Measurements from ENCODE around the gene ARHGEF37. TPM values are rescaled to one million over a fixed set of nuclear protein-coding genes. Genes with fewer than 3 reads are reported as not detected.

The ARHGEF37 gene
- total RNA-seq, 4 donors from 2014 or later = 10.2 to 21.4 (median 15.3) TPM

- Histone ChIP-seq H3K27me3 (no peaks in the 10 kb centered on the region), H3K9me3 (no peaks in the 10 kb centered on the region), H3K27ac (no peak overlapping the region), H3K36me3 (no peaks in the 10 kb centered on the region), H3K4me1 (peaks cover 0 to 26% (median 3%) of the 10 kb centered on the region in 4 donors), H3K4me3 (no peak overlapping the region)
- TF ChIP-seq CTCF (IDR thresholded peaks at IDR 0.05) = peak; percentile 45 to 95 (median 82)
- TF ChIP-seq POLR2A (IDR thresholded peaks at IDR 0.05) = no peak
- DNase-seq = peak in 2 of 3 donors; percentile 55 to 84
Measured at GRCh38 chr5:149636861-149637246, 55.6 kb downstream of the ARHGEF37 start.

GRCh38 chr5:149638136-149638535 is 56.8 kb downstream of the ARHGEF37 start:
- TF ChIP-seq CTCF (IDR thresholded peaks at IDR 0.05) = no peak
- no peak for TF ChIP-seq POLR2A (IDR thresholded peaks at IDR 0.05)
- H3K27me3 ChIP-seq = no peaks in the 10 kb centered on the region
- H3K4me1 ChIP-seq = peaks cover 0 to 19% (median 3%) of the 10 kb centered on the region in 4 donors
- H3K36me3 ChIP-seq = no peaks in the 10 kb centered on the region
- no peak for DNase-seq
- H3K9me3 ChIP-seq = no peaks in the 10 kb centered on the region
- no peak overlapping the region for H3K4me3 ChIP-seq
- H3K27ac ChIP-seq = no peak overlapping the region

GRCh38 chr5:149638546-149639241 is 57.4 kb downstream of the ARHGEF37 start:
- Histone ChIP-seq H3K4me3 (no peak overlapping the region), H3K36me3 (no peaks in the 10 kb centered on the region), H3K9me3 (no peaks in the 10 kb centered on the region), H3K27ac (no peak overlapping the region), H3K27me3 (no peaks in the 10 kb centered on the region), H3K4me1 (peaks cover 0 to 19% (median 3%) of the 10 kb centered on the region in 4 donors)
- TF ChIP-seq CTCF (IDR thresholded peaks at IDR 0.05) (no peak), POLR2A (IDR thresholded peaks at IDR 0.05) (no peak)
- no peak for DNase-seq

GRCh38 chr5:149639737-149640136 is 58.4 kb downstream of the ARHGEF37 start:
- H3K27ac ChIP-seq = peak overlapping the region in 3 of 4 donors; percentile 69 to 95 (median 86)
- peaks cover 0 to 19% (median 3%) of the 10 kb centered on the region in 4 donors for H3K4me1 ChIP-seq
- no peak for DNase-seq
- TF ChIP-seq POLR2A (IDR thresholded peaks at IDR 0.05) = no peak
- no peak for TF ChIP-seq CTCF (IDR thresholded peaks at IDR 0.05)
- no peaks in the 10 kb centered on the region for H3K36me3 ChIP-seq
- H3K9me3 ChIP-seq = no peaks in the 10 kb centered on the region
- H3K27me3 ChIP-seq = no peaks in the 10 kb centered on the region
- no peak overlapping the region for H3K4me3 ChIP-seq

- Histone ChIP-seq H3K27ac (peak overlapping the region in 3 of 4 donors; percentile 69 to 95 (median 86)), H3K36me3 (no peaks in the 10 kb centered on the region)
Measured at GRCh38 chr5:149640350-149640999, 59.2 kb downstream of the ARHGEF37 start.

More at GRCh38 chr5:149640350-149640999, 59.2 kb downstream of the ARHGEF37 start:
- Histone ChIP-seq H3K27me3 (no peaks in the 10 kb centered on the region), H3K9me3 (no peaks in the 10 kb centered on the region), H3K4me1 (peaks cover 0 to 21% (median 3%) of the 10 kb centered on the region in 4 donors), H3K4me3 (peak overlapping the region in 2 of 4 donors; percentile 38 to 60)
- DNase-seq = no peak
- TF ChIP-seq CTCF (IDR thresholded peaks at IDR 0.05) (no peak), POLR2A (IDR thresholded peaks at IDR 0.05) (no peak)

Data from Peyer's patch (tissue), 4 donors.